Stomach (tissue), 4 donors: ENCODE measurements around the gene REPIN1.

ENCODE experiments used
- CTCF ChIP-seq, 7 experiments: fragments of 450-650 bp in 4 of 7; fragments of 200-600 bp in 3 of 7; sonication (generic) in 3 of 7; IDR thresholded peaks; one replicate each; pipeline ENCODE4 v1.5.1; 2016 to 2019; ENCODE audit warnings: antibody characterized with exemption in 7 of 7, control low read depth in 2 of 7, mild to moderate bottlenecking in 1 of 7
- POLR2A ChIP-seq, 4 donors: fragments of 450-650 bp; IDR thresholded peaks; one replicate each; pipeline ENCODE4 v1.6.1; 2016; ENCODE audit warnings: antibody characterized with exemption in 4 of 4, control low read depth in 2 of 4, mild to moderate bottlenecking in 1 of 4, moderate library complexity in 1 of 4
- POLR2AphosphoS5 ChIP-seq, 3 donors: sonication (generic); formaldehyde crosslinking; IDR thresholded peaks; one replicate each; pipeline ENCODE4 v1.6.1; 2016; ENCODE audit warnings: antibody characterized with exemption in 3 of 3

GRCh38 chr7:150383710-150384397 lies 15.2 kb downstream of the REPIN1 start:
- TF ChIP-seq POLR2A (IDR thresholded peaks at IDR 0.05) (no peak), CTCF (IDR thresholded peaks at IDR 0.05) (no peak), POLR2AphosphoS5 (IDR thresholded peaks at IDR 0.05) (no peak)
